H1 (cell line): Measurements from ENCODE around the gene LAMA4. TPM values are rescaled to one million over a fixed set of nuclear protein-coding genes. Genes with fewer than 3 reads are reported as not detected.

Source experiments
- CTCF ChIA-PET: fragments of 300-600 bp; sonication (Branson Sonifier 250); formaldehyde crosslinking; loops from one replicate; lab custom pipeline; 2021; ENCODE audit not compliant: partially characterized antibody; lab: Charles Lee
- POLR2A ChIA-PET: fragments of 300-600 bp; sonication (Branson Sonifier 250); formaldehyde crosslinking; loops from one replicate; lab custom pipeline; 2021; ENCODE audit warnings: inconsistent platforms; ENCODE audit not compliant: partially characterized antibody; lab: Charles Lee
- DNase-seq, 2 experiments: peaks; one replicate each; pipeline versions ENCODE4 v3.0.0 to v3.0.0-alpha.2; 2010 to 2022; ENCODE audit warnings: low spot score in 2 of 2, low read depth in 1 of 2, mixed read lengths in 1 of 2
- FAIRE-seq: peaks from 2 replicates; lab custom pipeline; 2011; peaks lifted over from hg19 to GRCh38; lab: Jason Lieb, UNC
- H2AFZ ChIP-seq: 2 replicates; pipeline ENCODE4 v1.8.1; 2012; ENCODE audit warnings: low read length, inconsistent platforms
- H2AK5ac ChIP-seq: 2 replicates; pipeline ENCODE4 v1.6.1; 2013; ENCODE audit warnings: low read depth, low read length
- H2BK120ac ChIP-seq: replicated peaks from 2 replicates; pipeline ENCODE3; 2013; ENCODE audit warnings: low read depth, low read length, inconsistent platforms
- H2BK12ac ChIP-seq: 2 replicates; pipeline ENCODE4 v1.6.1; 2013; ENCODE audit warnings: low read depth, low read length
- H2BK15ac ChIP-seq: 2 replicates; pipeline ENCODE4 v1.6.1; 2013; ENCODE audit warnings: low read length
- H2BK20ac ChIP-seq: 2 replicates; pipeline ENCODE4 v1.6.1; 2013; ENCODE audit warnings: low read length
- H2BK5ac ChIP-seq: 2 replicates; pipeline ENCODE4 v1.6.1; 2013; ENCODE audit warnings: low read depth, low read length
- H3K14ac ChIP-seq: 2 replicates; pipeline ENCODE4 v1.6.1; 2013; ENCODE audit warnings: inconsistent platforms; ENCODE audit not compliant: insufficient read length
- H3K18ac ChIP-seq: 2 replicates; pipeline ENCODE4 v1.6.1; 2013; ENCODE audit warnings: low read length; ENCODE audit errors: extremely low read depth
- H3K23ac ChIP-seq: 2 replicates; pipeline ENCODE4 v1.6.1; 2013; ENCODE audit warnings: inconsistent platforms; ENCODE audit not compliant: insufficient read length
- H3K23me2 ChIP-seq: 2 replicates; pipeline ENCODE4 v1.6.1; 2013; ENCODE audit warnings: low read depth, low read length
- H3K27ac ChIP-seq: 2 replicates; pipeline ENCODE4 v1.6.1; 2011; ENCODE audit warnings: low read depth, low read length, inconsistent platforms
- H3K27me3 ChIP-seq, 4 experiments: replicated peaks in 1 of 4; 1 replicate in 1 of 4; 2 replicates in 3 of 4; pipeline versions ENCODE4 v1.6.1 to v1.8.1; 2011 to 2013; ENCODE audit warnings: low read length in 3 of 4, mild to moderate bottlenecking in 3 of 4, inconsistent platforms in 2 of 4, mixed read lengths in 2 of 4, moderate library complexity in 1 of 4; ENCODE audit not compliant: control insufficient read depth in 3 of 4, insufficient read depth in 3 of 4; ENCODE audit errors: extremely low read depth in 1 of 4
- H3K36me3 ChIP-seq, 4 experiments: 2 replicates each; pipeline versions ENCODE4 v1.6.1 to v1.8.1; 2011 to 2013; ENCODE audit warnings: mild to moderate bottlenecking in 4 of 4, low read length in 3 of 4, moderate library complexity in 2 of 4, control low read depth in 1 of 4, inconsistent platforms in 1 of 4; ENCODE audit not compliant: insufficient read depth in 4 of 4, control insufficient read depth in 2 of 4
- H3K4ac ChIP-seq: replicated peaks from 2 replicates; pipeline ENCODE3; 2013; ENCODE audit warnings: low read length, low read depth, mixed read lengths, inconsistent platforms; ENCODE audit not compliant: insufficient read length
- H3K4me1 ChIP-seq, 4 experiments: replicated peaks in 1 of 4; 1 replicate in 1 of 4; 2 replicates in 3 of 4; pipeline versions ENCODE4 v1.6.1 to v1.8.1; 2011 to 2013; ENCODE audit warnings: low read length in 3 of 4, inconsistent platforms in 2 of 4, mixed read lengths in 1 of 4; ENCODE audit not compliant: insufficient read depth in 4 of 4, control insufficient read depth in 3 of 4
- H3K4me2 ChIP-seq, 2 experiments: 2 replicates each; pipeline versions ENCODE4 v1.6.1 to v1.8.1; 2011 to 2013; ENCODE audit warnings: low read depth in 2 of 2, low read length in 2 of 2, control low read depth in 1 of 2, inconsistent platforms in 1 of 2, mild to moderate bottlenecking in 1 of 2; ENCODE audit not compliant: insufficient read depth in 1 of 2
- H3K4me3 ChIP-seq, 4 experiments: fragments of 200-600, 300-600 bp in 1 of 4; sonication (generic), shearing (Covaris generic), sonication (Bioruptor Twin) in 1 of 4; 2 replicates each; pipeline versions ENCODE4 v1.5.1 to v1.8.1; 2011 to 2016; ENCODE audit warnings: low read length in 4 of 4, low read depth in 3 of 4, control low read depth in 2 of 4, inconsistent platforms in 2 of 4, mild to moderate bottlenecking in 2 of 4, mixed read lengths in 1 of 4, moderate library complexity in 1 of 4; ENCODE audit not compliant: insufficient read depth in 2 of 4; ENCODE audit errors: extremely low read depth in 1 of 4
- H3K56ac ChIP-seq: replicated peaks from 2 replicates; pipeline ENCODE3; 2013; ENCODE audit warnings: low read depth, mild to moderate bottlenecking, mixed read lengths, low read length, inconsistent platforms; ENCODE audit not compliant: insufficient read length
- H3K79me1 ChIP-seq: 2 replicates; pipeline ENCODE4 v1.6.1; 2013; ENCODE audit warnings: low read depth, low read length, control low read depth
- H3K79me2 ChIP-seq, 2 experiments: 2 replicates each; pipeline versions ENCODE4 v1.6.1 to v1.8.1; 2012 to 2013; ENCODE audit warnings: low read length in 2 of 2, mild to moderate bottlenecking in 2 of 2, inconsistent platforms in 1 of 2; ENCODE audit not compliant: insufficient read depth in 2 of 2, control insufficient read depth in 1 of 2
- H3K9ac ChIP-seq, 4 experiments: replicated peaks in 1 of 4; 1 replicate in 1 of 4; 2 replicates in 3 of 4; pipeline versions ENCODE4 v1.6.1 to v1.8.1; 2011 to 2013; ENCODE audit warnings: low read depth in 3 of 4, low read length in 3 of 4, control low read depth in 2 of 4, mild to moderate bottlenecking in 2 of 4, moderate library complexity in 2 of 4, inconsistent platforms in 1 of 4; ENCODE audit errors: extremely low read depth in 1 of 4
- H3K9me3 ChIP-seq, 2 experiments: 2 replicates each; pipeline versions ENCODE4 v1.6.1 to v1.8.1; 2012 to 2013; ENCODE audit warnings: mild to moderate bottlenecking in 2 of 2, moderate library complexity in 2 of 2, control low read depth in 1 of 2, inconsistent platforms in 1 of 2, low read depth in 1 of 2, low read length in 1 of 2, mixed read lengths in 1 of 2; ENCODE audit not compliant: insufficient read depth in 2 of 2
- H4K20me1 ChIP-seq, 2 experiments: replicated peaks in 1 of 2; 2 replicates each; pipeline versions ENCODE3 to v1.8.1; 2011 to 2013; ENCODE audit warnings: inconsistent platforms in 2 of 2, low read length in 2 of 2, mild to moderate bottlenecking in 1 of 2; ENCODE audit not compliant: insufficient read depth in 2 of 2, control insufficient read depth in 1 of 2
- H4K5ac ChIP-seq: 2 replicates; pipeline ENCODE4 v1.6.1; 2013; ENCODE audit warnings: low read length, low read depth, mixed read lengths, inconsistent platforms; ENCODE audit not compliant: insufficient read length
- H4K8ac ChIP-seq: 2 replicates; pipeline ENCODE4 v1.8.0; 2013; ENCODE audit warnings: mild to moderate bottlenecking, moderate library complexity, low read length, inconsistent platforms; ENCODE audit not compliant: insufficient read depth; ENCODE audit errors: extremely low read depth
- H4K91ac ChIP-seq: replicated peaks from 2 replicates; pipeline ENCODE3; 2013; ENCODE audit warnings: low read length, mixed read lengths, inconsistent platforms; ENCODE audit not compliant: insufficient read length
- SP2 ChIP-seq: IDR thresholded peaks from 2 replicates; pipeline ENCODE4 v1.6.1; 2012; ENCODE audit warnings: mild to moderate bottlenecking, low read length, inconsistent platforms
- TBP ChIP-seq: IDR thresholded peaks from 2 replicates; pipeline ENCODE4 v1.6.1; 2011; ENCODE audit warnings: low read depth, low read length, improper control_type of control experiment
- WGBS, 2 experiments: shearing (Covaris generic) in 1 of 2; methylation state at CpG; one replicate each; pipeline versions ENCODE4 v1.1.6 to v1.1.7; 2013 to 2015; ENCODE audit warnings: low lambda C conversion rate in 2 of 2, mixed read lengths in 2 of 2, inconsistent platforms in 1 of 2, low coverage in 1 of 2, missing lambda C conversion rate in 1 of 2; ENCODE audit not compliant: insufficient replicate concordance in 2 of 2, insufficient coverage in 1 of 2, insufficient read length in 1 of 2; ENCODE audit errors: extremely low coverage in 1 of 2, missing lambda C conversion rate in 1 of 2; 5-methylcytosine and 5-hydroxymethylcytosine counted together
- polyA plus RNA-seq, 7 experiments: library from polyadenylated mRNA; depleted of rRNA in 3 of 7; stranded (reverse) in 5 of 7; unstranded in 2 of 7; fragments of >200 nt in 5 of 7; fragments of 200-250 nt in 2 of 7; gene quantifications; 1 replicate in 5 of 7; 2 replicates in 1 of 7; 4 replicates in 1 of 7; pipeline versions ENCODE4 v1.2.1 to v1.2.3, GENCODE V29; 2011 to 2013; ENCODE audit warnings: missing spikeins in 2 of 7, mixed read lengths in 2 of 7
- total RNA-seq: library from RNA; stranded (reverse); fragmentation: NEBNext Ultra II Directional; extraction: Animal tissue kit (Norgen Biotek cat#: 25700); gene quantifications from 2 replicates; pipeline ENCODE4 v1.2.1, GENCODE V29; 2021

LAMA4 gene
- total and polyA plus RNA-seq, 2 of the 8 experiments (the other 6 are each of a cell fraction or from before 2014, with no cell fraction given): 0.95 to 1.5 TPM

GRCh38 chr6:112234601-112235000 lies 19.8 kb downstream of the LAMA4 start:
- no peaks in the 10 kb centered on the region for H3K36me3 ChIP-seq
- no peak overlapping the region for H3K27ac ChIP-seq
- H2BK12ac ChIP-seq: no peak overlapping the region
- whole genome bisulfite sequencing, 2 experiments: 91% methylated on average over 5 of the region's 5 CpGs; no CpG with 5 or more reads in 1 of the 2 experiments
- H2BK15ac ChIP-seq: no peak overlapping the region
- H3K79me1 ChIP-seq: no peaks in the 10 kb centered on the region
- H2AFZ ChIP-seq: no peak overlapping the region
- H3K23me2 ChIP-seq: no peaks in the 10 kb centered on the region
- no peaks in the 10 kb centered on the region for H3K9me3 ChIP-seq
- H3K4me1 ChIP-seq: no peaks in the 10 kb centered on the region
- H3K4me2 ChIP-seq: no peak overlapping the region
- H4K91ac ChIP-seq: no peak overlapping the region
- no peak overlapping the region for H2BK20ac ChIP-seq
- H2BK120ac ChIP-seq: no peak overlapping the region
- no peak overlapping the region for H3K56ac ChIP-seq
- no peaks in the 10 kb centered on the region for H3K27me3 ChIP-seq
- H3K18ac ChIP-seq: no peak overlapping the region
- H3K4ac ChIP-seq: no peak overlapping the region
- no peak overlapping the region for H3K23ac ChIP-seq
- H3K4me3 ChIP-seq: no peak overlapping the region
- ChIA-PET POLR2A (no interaction called here), CTCF (interaction anchor here (0.5 to 1.2 kb wide), 3 partner anchors 34 to 77 kb away, joined by 3 to 4 read pairs (median 3); no protein-coding TSS in a partner anchor)
- H2BK5ac ChIP-seq: no peak overlapping the region
- no peak overlapping the region for H3K14ac ChIP-seq
- FAIRE-seq (no peak), DNase-seq (no peak)
- no peak overlapping the region for H4K5ac ChIP-seq
- H3K79me2 ChIP-seq: no peaks in the 10 kb centered on the region
- H2AK5ac ChIP-seq: no peak overlapping the region
- no peak overlapping the region for H4K8ac ChIP-seq
- no peaks in the 10 kb centered on the region for H4K20me1 ChIP-seq
- no peak overlapping the region for H3K9ac ChIP-seq
- TF ChIP-seq TBP: no peak
- TF ChIP-seq SP2: no peak
